IMR-90 (cell line): ENCODE data around the gene GNA15. TPM values are rescaled to one million over a fixed set of nuclear protein-coding genes. Genes with fewer than 3 reads are reported as not detected.

Experiments
- ATAC-seq: fragments of 200-7000 bp; cut with Tn5 transposase; 2 replicates; pipeline ENCODE4 v1.9.1; 2020; ENCODE audit warnings: low read depth, mild to moderate bottlenecking, moderate library complexity
- BruUV-seq: library from RNA; stranded (reverse); fragments of 400-500 nt; replicated peaks from 2 replicates; lab custom pipeline; 2021; lab: Mats Ljungman, UMichigan
- CTCF ChIA-PET: fragments of 300-600 bp; formaldehyde crosslinking; extraction: SDS; loops from one replicate; lab custom pipeline; 2021; ENCODE audit warnings: antibody characterized with exemption; lab: Yijun Ruan, JAX
- POLR2A ChIA-PET: fragments of 300-600 bp; sonication (Branson Sonifier 250); formaldehyde crosslinking; loops from one replicate; lab custom pipeline; 2022; ENCODE audit warnings: antibody characterized with exemption; ENCODE audit not compliant: unreplicated experiment; lab: Charles Lee
- DNase-seq: peaks from one replicate; pipeline ENCODE4 v3.0.0; 2013
- H2AFZ ChIP-seq: replicated peaks from 2 replicates; pipeline ENCODE3; 2013; ENCODE audit warnings: low read length, mild to moderate bottlenecking; ENCODE audit not compliant: poor library complexity
- H2AK5ac ChIP-seq: 2 replicates; pipeline ENCODE4 v1.6.1; 2013; ENCODE audit warnings: low read depth, low read length, inconsistent platforms
- H2AK9ac ChIP-seq: replicated peaks from 2 replicates; pipeline ENCODE3; 2013; ENCODE audit warnings: mild to moderate bottlenecking, low read depth, low read length, moderate library complexity; ENCODE audit not compliant: poor library complexity
- H2BK120ac ChIP-seq: 2 replicates; pipeline ENCODE4 v1.6.1; 2013; ENCODE audit warnings: low read depth, low read length, inconsistent platforms
- H2BK15ac ChIP-seq: 3 replicates; pipeline ENCODE4 v1.6.1; 2013; ENCODE audit warnings: low read depth, low read length, inconsistent platforms
- H2BK20ac ChIP-seq: 2 replicates; pipeline ENCODE4 v1.6.1; 2013; ENCODE audit warnings: low read depth, mild to moderate bottlenecking, inconsistent platforms, low read length, moderate library complexity
- H2BK5ac ChIP-seq: 2 replicates; pipeline ENCODE4 v1.6.1; 2013; ENCODE audit warnings: mild to moderate bottlenecking, low read depth, low read length, inconsistent platforms; ENCODE audit not compliant: poor library complexity, severe bottlenecking
- H3K14ac ChIP-seq: replicated peaks from 2 replicates; pipeline ENCODE4 v1.6.1; 2013; ENCODE audit warnings: low read depth, low read length, inconsistent platforms
- H3K18ac ChIP-seq: 2 replicates; pipeline ENCODE4 v1.6.1; 2013; ENCODE audit warnings: low read depth, low read length, control low read depth
- H3K23ac ChIP-seq: 2 replicates; pipeline ENCODE4 v1.6.1; 2013; ENCODE audit warnings: low read depth, low read length, inconsistent platforms
- H3K27ac ChIP-seq: 2 replicates; pipeline ENCODE4 v1.5.1; 2013; ENCODE audit warnings: mild to moderate bottlenecking, control low read depth, low read length; ENCODE audit not compliant: insufficient read depth
- H3K27me3 ChIP-seq: 2 replicates; pipeline ENCODE4 v1.6.1; 2013; ENCODE audit warnings: low read length; ENCODE audit not compliant: control insufficient read depth, insufficient read depth
- H3K36me3 ChIP-seq: 2 replicates; pipeline ENCODE4 v1.6.1; 2013; ENCODE audit warnings: low read length, mixed read lengths; ENCODE audit not compliant: control insufficient read depth, insufficient read depth
- H3K4ac ChIP-seq: 2 replicates; pipeline ENCODE4 v1.6.1; 2013; ENCODE audit warnings: low read depth, low read length, inconsistent platforms
- H3K4me1 ChIP-seq: 2 replicates; pipeline ENCODE4 v1.6.1; 2013; ENCODE audit warnings: low read length, mixed read lengths; ENCODE audit not compliant: control insufficient read depth, insufficient read depth
- H3K4me2 ChIP-seq: 2 replicates; pipeline ENCODE4 v1.6.1; 2013; ENCODE audit warnings: low read depth, mild to moderate bottlenecking, control low read depth, low read length, moderate library complexity
- H3K4me3 ChIP-seq: 2 replicates; pipeline ENCODE4 v1.5.1; 2013; ENCODE audit warnings: low read depth, mild to moderate bottlenecking, control low read depth, low read length, moderate library complexity; ENCODE audit not compliant: insufficient read depth
- H3K56ac ChIP-seq: 2 replicates; pipeline ENCODE4 v1.6.1; 2013; ENCODE audit warnings: low read length, inconsistent platforms; ENCODE audit not compliant: insufficient read depth; ENCODE audit errors: extremely low read depth
- H3K79me1 ChIP-seq, 2 experiments: 2 replicates each; pipeline ENCODE4 v1.6.1; 2013; ENCODE audit warnings: low read length in 2 of 2, inconsistent platforms in 1 of 2, low read depth in 1 of 2
- H3K9ac ChIP-seq: 2 replicates; pipeline ENCODE4 v1.6.1; 2013; ENCODE audit warnings: low read depth, low read length, control low read depth
- H3K9me1 ChIP-seq: 2 replicates; pipeline ENCODE4 v1.6.1; 2013; ENCODE audit warnings: low read length, inconsistent platforms; ENCODE audit not compliant: insufficient read depth
- H3K9me3 ChIP-seq: 2 replicates; pipeline ENCODE4 v1.6.1; 2013; ENCODE audit warnings: low read length; ENCODE audit not compliant: control insufficient read depth, insufficient read depth
- H4K20me1 ChIP-seq: 2 replicates; pipeline ENCODE4 v1.6.1; 2013; ENCODE audit warnings: low read length, inconsistent platforms; ENCODE audit not compliant: insufficient read depth
- H4K5ac ChIP-seq: 2 replicates; pipeline ENCODE4 v1.6.1; 2013; ENCODE audit warnings: mild to moderate bottlenecking, low read depth, low read length, control low read depth
- H4K8ac ChIP-seq, 2 experiments: 2 replicates each; pipeline ENCODE4 v1.6.1; 2013; ENCODE audit warnings: low read depth in 2 of 2, low read length in 2 of 2, control low read depth in 1 of 2, inconsistent platforms in 1 of 2
- H4K91ac ChIP-seq: 2 replicates; pipeline ENCODE4 v1.6.1; 2013; ENCODE audit warnings: low read depth, low read length, inconsistent platforms; ENCODE audit not compliant: insufficient read depth
- BHLHE40 ChIP-seq: fragments of 150-350 bp; IDR thresholded peaks from 2 replicates; pipeline ENCODE4 v1.6.1; 2016; ENCODE audit warnings: mild to moderate bottlenecking, low read depth, low read length
- CEBPB ChIP-seq: IDR thresholded peaks from 2 replicates; pipeline ENCODE4 v1.6.1; 2012; ENCODE audit warnings: low read depth, low read length, improper control_type of control experiment
- CHD1 ChIP-seq: IDR thresholded peaks from 2 replicates; pipeline ENCODE4 v1.6.1; 2012; ENCODE audit warnings: low read depth, low read length, improper control_type of control experiment
- FOS ChIP-seq: fragments of 150-350 bp; IDR thresholded peaks from 2 replicates; pipeline ENCODE4 v1.6.1; 2016; ENCODE audit warnings: low read depth, low read length
- MAFK ChIP-seq: IDR thresholded peaks from 2 replicates; pipeline ENCODE4 v1.6.1; 2012; ENCODE audit warnings: low read depth, low read length, improper control_type of control experiment
- MAZ ChIP-seq: IDR thresholded peaks from 2 replicates; pipeline ENCODE4 v1.6.1; 2012; ENCODE audit warnings: low read depth, mild to moderate bottlenecking, low read length, improper control_type of control experiment, moderate library complexity, borderline replicate concordance
- MXI1 ChIP-seq: IDR thresholded peaks from 2 replicates; pipeline ENCODE4 v1.6.1; 2012; ENCODE audit warnings: low read depth, mild to moderate bottlenecking, low read length, moderate library complexity, borderline replicate concordance
- NFE2L2 ChIP-seq: fragments of 150-350 bp; IDR thresholded peaks from 2 replicates; pipeline ENCODE4 v1.6.1; 2016; ENCODE audit warnings: low read depth, mild to moderate bottlenecking, low read length
- POLR2A ChIP-seq: IDR thresholded peaks from 2 replicates; pipeline ENCODE4 v1.6.1; 2012; ENCODE audit warnings: mild to moderate bottlenecking, low read depth, low read length
- RAD21 ChIP-seq: IDR thresholded peaks from 2 replicates; pipeline ENCODE4 v1.6.1; 2012; ENCODE audit warnings: low read length, improper control_type of control experiment
- RCOR1 ChIP-seq: IDR thresholded peaks from 2 replicates; pipeline ENCODE4 v1.6.1; 2012; ENCODE audit warnings: mild to moderate bottlenecking, low read length, improper control_type of control experiment; ENCODE audit not compliant: insufficient replicate concordance
- RFX5 ChIP-seq: IDR thresholded peaks from 2 replicates; pipeline ENCODE4 v1.8.0; 2012; ENCODE audit warnings: low read depth, mild to moderate bottlenecking, low read length, moderate library complexity
- SMC3 ChIP-seq: fragments of 150-350 bp; IDR thresholded peaks from 2 replicates; pipeline ENCODE4 v1.6.1; 2016; ENCODE audit warnings: low read depth, mild to moderate bottlenecking, antibody characterized with exemption, low read length, moderate library complexity
- WGBS, 2 experiments: methylation state at CpG; one replicate each; pipeline versions ENCODE4 v1.1.5 to v1.1.7; 2013; ENCODE audit warnings: missing lambda C conversion rate in 2 of 2; ENCODE audit not compliant: insufficient read length in 1 of 2; ENCODE audit errors: extremely low coverage in 2 of 2; 5-methylcytosine and 5-hydroxymethylcytosine counted together
- dilution Hi-C: fragments of 300-500 bp; cut with HindIII; formaldehyde crosslinking; loops from one replicate; pipeline ENCODE4 v1.14.3; 2018; ENCODE audit warnings: low sequenced_read_pairs; ENCODE audit not compliant: unreplicated experiment
- in situ Hi-C: fragments of 300-500 bp; cut with MboI; formaldehyde crosslinking; loops from 3 replicates; pipeline ENCODE4 v1.14.3; 2019; ENCODE audit warnings: low sequenced_read_pairs, inconsistent platforms, mixed read lengths
- intact Hi-C: fragments of 100-400 bp; cut with micrococcal nuclease; formaldehyde crosslinking; loops from 2 replicates; pipeline ENCODE4 v1.10.0; 2022
- polyA plus RNA-seq, 3 experiments: library from polyadenylated mRNA; depleted of rRNA; stranded (reverse); fragments of >200 nt; gene quantifications; 2 replicates each; pipeline ENCODE4 v1.2.3, GENCODE V29; 2012; ENCODE audit warnings: low replicate concordance in 1 of 3
- total RNA-seq: library from RNA; depleted of rRNA; stranded (reverse); fragments of >200 nt; gene quantifications from 2 replicates; pipeline ENCODE4 v1.2.3, GENCODE V29; 2012
- TF ChIP-seq, protein P1 (sequence below): conservative IDR thresholded peaks from 2 replicates; pipeline ENCODE4 v1.5.1; 2012; ENCODE audit warnings: mild to moderate bottlenecking, low read depth, low read length, improper control_type of control experiment
- TF ChIP-seq, protein P2 (sequence below): fragments of 150-350 bp; IDR thresholded peaks from 2 replicates; pipeline ENCODE4 v1.6.1; 2017; ENCODE audit warnings: mild to moderate bottlenecking, antibody characterized with exemption, low read length, low read depth
- TF ChIP-seq, protein P3 (sequence below): fragments of 150-350 bp; IDR thresholded peaks from 2 replicates; pipeline ENCODE4 v1.6.1; 2016; ENCODE audit warnings: low read depth, mild to moderate bottlenecking, low read length, moderate library complexity, borderline replicate concordance

The GNA15 gene
- total and polyA plus RNA-seq, 2 of the 4 experiments (the other 2 are of a cell fraction): 0.18 TPM; not detected in 1

DNA sequence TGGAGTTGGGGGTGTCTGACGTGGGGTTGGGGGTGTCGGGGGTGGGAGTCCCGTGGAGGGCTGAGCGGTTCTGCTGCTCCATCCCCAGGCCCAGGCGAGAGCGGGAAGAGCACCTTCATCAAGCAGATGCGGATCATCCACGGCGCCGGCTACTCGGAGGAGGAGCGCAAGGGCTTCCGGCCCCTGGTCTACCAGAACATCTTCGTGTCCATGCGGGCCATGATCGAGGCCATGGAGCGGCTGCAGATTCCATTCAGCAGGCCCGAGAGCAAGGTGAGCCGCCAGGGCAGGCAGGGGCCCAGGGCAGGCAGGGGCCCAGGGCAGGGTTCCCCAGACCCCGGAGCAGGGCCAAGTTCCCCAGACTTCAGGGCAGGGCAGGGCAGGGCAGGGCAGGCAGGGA is 12.7 kb downstream of the GNA15 start:
- no peaks in the 10 kb centered on the region; the same call in 1 of the 2 replicates for H4K20me1 ChIP-seq
- no peaks in the 10 kb centered on the region for H3K79me1 ChIP-seq
- no peak overlapping the region for H3K4me2 ChIP-seq
- ChIA-PET CTCF (no interaction called here), POLR2A (no interaction called here)
- no peak overlapping the region for H3K14ac ChIP-seq
- ATAC-seq (no peak), DNase-seq (no peak)
- H2AFZ ChIP-seq: no peak overlapping the region
- H2BK5ac ChIP-seq: no peak overlapping the region
- in situ Hi-C loops: no loop called here
- no peak overlapping the region for H2AK9ac ChIP-seq
- H2BK15ac ChIP-seq: no peak overlapping the region
- no peaks in the 10 kb centered on the region for H3K36me3 ChIP-seq
- dilution Hi-C loops: no loop called here
- no peak overlapping the region for H4K8ac ChIP-seq
- H4K5ac ChIP-seq: no peak overlapping the region
- H3K23ac ChIP-seq: no peak overlapping the region
- no peak overlapping the region for H4K91ac ChIP-seq
- intact Hi-C loops: no loop called here
- no peaks in the 10 kb centered on the region for H3K27me3 ChIP-seq
- TF ChIP-seq RAD21 (no peak), CEBPB (no peak), MAZ (no peak), BHLHE40 (no peak), FOS (no peak), SMC3 (no peak), RCOR1 (no peak), RFX5 (no peak), MXI1 (no peak), POLR2A (no peak), NFE2L2 (no peak), MAFK (no peak), CHD1 (no peak)
- TF ChIP-seq, protein P1, sequence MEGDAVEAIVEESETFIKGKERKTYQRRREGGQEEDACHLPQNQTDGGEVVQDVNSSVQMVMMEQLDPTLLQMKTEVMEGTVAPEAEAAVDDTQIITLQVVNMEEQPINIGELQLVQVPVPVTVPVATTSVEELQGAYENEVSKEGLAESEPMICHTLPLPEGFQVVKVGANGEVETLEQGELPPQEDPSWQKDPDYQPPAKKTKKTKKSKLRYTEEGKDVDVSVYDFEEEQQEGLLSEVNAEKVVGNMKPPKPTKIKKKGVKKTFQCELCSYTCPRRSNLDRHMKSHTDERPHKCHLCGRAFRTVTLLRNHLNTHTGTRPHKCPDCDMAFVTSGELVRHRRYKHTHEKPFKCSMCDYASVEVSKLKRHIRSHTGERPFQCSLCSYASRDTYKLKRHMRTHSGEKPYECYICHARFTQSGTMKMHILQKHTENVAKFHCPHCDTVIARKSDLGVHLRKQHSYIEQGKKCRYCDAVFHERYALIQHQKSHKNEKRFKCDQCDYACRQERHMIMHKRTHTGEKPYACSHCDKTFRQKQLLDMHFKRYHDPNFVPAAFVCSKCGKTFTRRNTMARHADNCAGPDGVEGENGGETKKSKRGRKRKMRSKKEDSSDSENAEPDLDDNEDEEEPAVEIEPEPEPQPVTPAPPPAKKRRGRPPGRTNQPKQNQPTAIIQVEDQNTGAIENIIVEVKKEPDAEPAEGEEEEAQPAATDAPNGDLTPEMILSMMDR: no peak
- TF ChIP-seq, protein P2, sequence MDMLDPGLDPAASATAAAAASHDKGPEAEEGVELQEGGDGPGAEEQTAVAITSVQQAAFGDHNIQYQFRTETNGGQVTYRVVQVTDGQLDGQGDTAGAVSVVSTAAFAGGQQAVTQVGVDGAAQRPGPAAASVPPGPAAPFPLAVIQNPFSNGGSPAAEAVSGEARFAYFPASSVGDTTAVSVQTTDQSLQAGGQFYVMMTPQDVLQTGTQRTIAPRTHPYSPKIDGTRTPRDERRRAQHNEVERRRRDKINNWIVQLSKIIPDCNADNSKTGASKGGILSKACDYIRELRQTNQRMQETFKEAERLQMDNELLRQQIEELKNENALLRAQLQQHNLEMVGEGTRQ: no peak
- TF ChIP-seq, protein P3, sequence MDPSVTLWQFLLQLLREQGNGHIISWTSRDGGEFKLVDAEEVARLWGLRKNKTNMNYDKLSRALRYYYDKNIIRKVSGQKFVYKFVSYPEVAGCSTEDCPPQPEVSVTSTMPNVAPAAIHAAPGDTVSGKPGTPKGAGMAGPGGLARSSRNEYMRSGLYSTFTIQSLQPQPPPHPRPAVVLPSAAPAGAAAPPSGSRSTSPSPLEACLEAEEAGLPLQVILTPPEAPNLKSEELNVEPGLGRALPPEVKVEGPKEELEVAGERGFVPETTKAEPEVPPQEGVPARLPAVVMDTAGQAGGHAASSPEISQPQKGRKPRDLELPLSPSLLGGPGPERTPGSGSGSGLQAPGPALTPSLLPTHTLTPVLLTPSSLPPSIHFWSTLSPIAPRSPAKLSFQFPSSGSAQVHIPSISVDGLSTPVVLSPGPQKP: no peak
- peaks cover 6% of the 10 kb centered on the region; the same call in 1 of the 2 replicates for H3K9me1 ChIP-seq
- WGBS, 2 experiments: 83% methylated on average over 15 of the region's 20 CpGs; no CpG with 5 or more reads in 1 of the 2 experiments
- H3K4me1 ChIP-seq: no peaks in the 10 kb centered on the region
- no peak overlapping the region for H3K4me3 ChIP-seq
- no TSS peak for BruUV-seq
- no peak overlapping the region for H3K9ac ChIP-seq
- no peak overlapping the region for H2BK20ac ChIP-seq
- H3K4ac ChIP-seq: no peak overlapping the region
- H3K18ac ChIP-seq: no peak overlapping the region
- H3K27ac ChIP-seq: no peak overlapping the region
- no peak overlapping the region for H2AK5ac ChIP-seq
- no peak overlapping the region for H2BK120ac ChIP-seq
- H3K56ac ChIP-seq: no peak overlapping the region
- H3K9me3 ChIP-seq: no peaks in the 10 kb centered on the region
